Spleen (tissue), 11 donors: ENCODE data around the gene RAB33B. TPM values are rescaled to one million over a fixed set of nuclear protein-coding genes. Genes with fewer than 3 reads are reported as not detected.

Experiments used
- DNase-seq: peaks from one replicate; pipeline ENCODE4 v3.0.0-alpha.2; 2020
- H3K27ac ChIP-seq, 8 donors: fragments of 200-600 bp; sonication (generic) in 7 of 8; 1 replicate in 4 of 8; 2 replicates in 4 of 8; pipeline versions ENCODE4 v1.5.0 to v1.8.0; 2016 to 2021; ENCODE audit warnings: inconsistent platforms in 4 of 8, mild to moderate bottlenecking in 4 of 8, moderate library complexity in 1 of 8
- H3K27me3 ChIP-seq, 7 donors: fragments of 200-600 bp; sonication (generic) in 6 of 7; replicated peaks in 1 of 7; 1 replicate in 4 of 7; 2 replicates in 3 of 7; pipeline versions ENCODE4 v1.5.0 to v1.8.0; 2016 to 2021; ENCODE audit warnings: inconsistent platforms in 3 of 7, mild to moderate bottlenecking in 1 of 7
- H3K36me3 ChIP-seq, 6 donors: fragments of 200-600 bp; sonication (generic) in 5 of 6; 1 replicate in 4 of 6; 2 replicates in 2 of 6; pipeline versions ENCODE4 v1.5.0 to v1.8.0; 2016 to 2021; ENCODE audit warnings: inconsistent platforms in 2 of 6
- H3K4me1 ChIP-seq, 6 donors: fragments of 200-600 bp; sonication (generic) in 5 of 6; 1 replicate in 3 of 6; 2 replicates in 3 of 6; pipeline versions ENCODE4 v1.5.0 to v1.8.0; 2016 to 2021; ENCODE audit warnings: inconsistent platforms in 3 of 6
- H3K4me3 ChIP-seq, 8 donors: fragments of 200-600 bp; sonication (generic) in 7 of 8; 1 replicate in 4 of 8; 2 replicates in 4 of 8; pipeline versions ENCODE4 v1.5.0 to v1.8.0; 2016 to 2021; ENCODE audit warnings: inconsistent platforms in 4 of 8, mild to moderate bottlenecking in 4 of 8, moderate library complexity in 2 of 8
- H3K9me3 ChIP-seq, 8 donors: fragments of 200-600 bp; sonication (generic) in 7 of 8; 1 replicate in 4 of 8; 2 replicates in 4 of 8; pipeline versions ENCODE4 v1.5.0 to v1.8.0; 2016 to 2021; ENCODE audit warnings: inconsistent platforms in 4 of 8
- CTCF ChIP-seq, 11 experiments: fragments of 200-600 bp in 7 of 11; fragments of 450-650 bp in 4 of 11; sonication (generic) in 4 of 11; IDR thresholded peaks in 8 of 11; conservative IDR thresholded peaks in 3 of 11; 1 replicate in 7 of 11; 2 replicates in 4 of 11; pipeline versions ENCODE4 v1.4.0 to v1.8.0; 2016 to 2021; ENCODE audit warnings: antibody characterized with exemption in 11 of 11, inconsistent platforms in 4 of 11, mild to moderate bottlenecking in 1 of 11
- POLR2A ChIP-seq, 3 donors: fragments of 450-650 bp; IDR thresholded peaks; one replicate each; pipeline ENCODE4 v1.5.1; 2017; ENCODE audit warnings: antibody characterized with exemption in 3 of 3, mild to moderate bottlenecking in 1 of 3
- POLR2AphosphoS5 ChIP-seq, 3 donors: sonication (generic); formaldehyde crosslinking; IDR thresholded peaks; one replicate each; pipeline ENCODE4 v1.5.1; 2017; ENCODE audit warnings: antibody characterized with exemption in 3 of 3
- WGBS, 5 donors: extraction: QIAGEN DNeasy Blood & Tissue Kit in 3 of 5; methylation state at CpG; one replicate each; pipeline versions ENCODE4 v1.1.5 to v1.1.7; 2013 to 2018; 5-methylcytosine and 5-hydroxymethylcytosine counted together
- intact Hi-C: fragments of 100-400 bp; cut with DNase I; formaldehyde crosslinking; loops from one replicate; pipeline ENCODE4 v1.15.0; 2023; ENCODE audit warnings: low total_unique reads
- polyA plus RNA-seq, 3 donors: library from polyadenylated mRNA; stranded (reverse); fragments of 200-250 nt; gene quantifications; one replicate each; pipeline ENCODE4 v1.2.1, GENCODE V29; 2013
- total RNA-seq, 7 donors: library from RNA; depleted of rRNA in 3 of 7; stranded (reverse); fragments of >200 nt in 3 of 7; fragmentation: NEBNext Ultra II Directional in 4 of 7; extraction: Animal tissue kit (Norgen Biotek cat#: 25700) in 4 of 7; gene quantifications; one replicate each; pipeline versions ENCODE4 v1.1.0 to v1.2.1, GENCODE V29; 2016 to 2021
- donor health status: healthy with polysubstance abuse.
- donor health status: DM: no; HTN: no; CAD: no; lungs with moderate emphysema.
- donor health status: DM: no; HTN: no; CAD: no.
- donor health status: Bipolar disorder and iron deficiency.
- donor health status: healthy.
- donor health status: DM: no; HTN: no; CAD: no.
- donor health status: DM: yes; HTN: yes; CAD: no.

RAB33B gene
- total and polyA plus RNA-seq, 10 donors, result 3.3 to 12.4 (median 9.0) TPM

DNA sequence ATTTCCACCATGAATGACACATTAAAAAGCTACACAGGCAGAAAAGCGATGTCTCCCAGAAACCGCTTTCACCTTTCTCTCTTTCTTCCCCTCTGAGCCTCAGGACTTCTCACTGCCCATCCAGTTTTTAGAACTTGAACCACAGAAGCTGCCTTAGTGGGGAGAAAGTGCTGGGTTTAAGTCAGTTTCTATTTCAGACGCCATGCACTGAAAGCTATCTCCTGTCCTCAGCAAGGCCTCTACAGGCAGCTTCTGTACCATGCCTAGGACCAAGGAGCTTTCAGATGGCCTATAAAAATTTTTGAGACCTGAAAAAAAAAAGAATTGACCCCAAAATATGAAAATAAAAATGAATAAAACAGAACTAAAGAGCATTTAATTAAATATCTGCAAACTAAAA is 34.5 kb downstream of the RAB33B start:
- no peak overlapping the region for H3K4me3 ChIP-seq
- no peaks in the 10 kb centered on the region for H3K4me1 ChIP-seq
- H3K9me3 ChIP-seq, result no peaks in the 10 kb centered on the region
- WGBS, 5 donors, result 88 to 95% (median 90%) methylated on average over 3 of the region's 3 CpGs
- no peak overlapping the region for H3K27ac ChIP-seq
- H3K36me3 ChIP-seq, result no peaks in the 10 kb centered on the region
- intact Hi-C loops, result no loop called here
- TF ChIP-seq POLR2A (IDR thresholded peaks at IDR 0.05) (no peak), POLR2AphosphoS5 (IDR thresholded peaks at IDR 0.05) (no peak), CTCF (IDR thresholded peaks at IDR 0.05 in 8 of 11, conservative IDR thresholded peaks at IDR 0.05 in 3 of 11) (no peak)
- no peak for DNase-seq
- no peaks in the 10 kb centered on the region for H3K27me3 ChIP-seq

DNA sequence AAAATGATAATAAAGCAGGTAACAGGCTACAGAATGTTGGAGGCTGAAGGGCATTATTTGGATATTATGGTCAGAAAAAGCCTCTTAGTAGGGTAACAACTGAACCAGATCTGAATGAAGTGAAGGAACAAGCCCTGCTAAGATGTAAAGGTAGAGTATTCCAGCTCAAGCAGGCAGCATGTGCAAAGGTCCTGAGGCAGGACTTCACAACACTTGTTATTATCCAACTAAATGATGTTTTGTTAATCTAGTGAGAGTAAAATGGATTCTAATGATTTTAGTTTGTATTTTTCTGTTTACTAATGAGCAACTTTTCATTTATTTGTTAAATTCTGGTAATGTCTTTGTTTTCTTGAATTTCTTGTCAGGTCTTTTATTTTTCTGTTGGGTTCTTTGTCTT is 35.7 kb downstream of the RAB33B start:
- no peak overlapping the region for H3K4me3 ChIP-seq
- TF ChIP-seq POLR2AphosphoS5 (IDR thresholded peaks at IDR 0.05) (no peak), CTCF (IDR thresholded peaks at IDR 0.05 in 8 of 11, conservative IDR thresholded peaks at IDR 0.05 in 3 of 11) (no peak), POLR2A (IDR thresholded peaks at IDR 0.05) (no peak)
- intact Hi-C loops, result no loop called here

DNA sequence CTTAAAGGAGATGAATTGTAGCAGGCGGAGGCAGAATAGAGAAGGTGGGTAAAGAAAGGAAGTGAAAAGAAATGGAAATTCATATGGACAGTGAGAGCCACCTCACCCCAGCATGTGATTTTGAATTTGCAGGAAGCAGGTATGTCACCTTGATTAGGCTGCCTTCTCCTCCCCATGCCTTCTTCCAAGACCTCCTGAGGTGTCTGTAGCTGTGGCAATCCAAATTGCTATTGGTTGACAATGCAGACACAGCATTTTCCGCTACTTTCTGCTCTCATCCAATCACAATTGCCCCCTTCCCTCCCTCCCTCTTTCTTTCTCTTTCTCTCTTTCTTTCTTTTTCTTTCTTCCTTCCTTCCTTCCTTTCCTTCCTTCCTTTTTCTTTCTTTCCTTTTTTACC is 38.5 kb downstream of the RAB33B start:
- H3K9me3 ChIP-seq, result no peaks in the 10 kb centered on the region
- DNase-seq, result no peak
- no peaks in the 10 kb centered on the region for H3K27me3 ChIP-seq
- no peak for TF ChIP-seq CTCF (IDR thresholded peaks at IDR 0.05 in 8 of 11, conservative IDR thresholded peaks at IDR 0.05 in 3 of 11)
- TF ChIP-seq POLR2AphosphoS5 (IDR thresholded peaks at IDR 0.05), result no peak
- no peak for TF ChIP-seq POLR2A (IDR thresholded peaks at IDR 0.05)
- WGBS, 5 donors, result 91 to 98% (median 94%) methylated on average over 2 of the region's 2 CpGs
- no peaks in the 10 kb centered on the region for H3K4me1 ChIP-seq
- intact Hi-C loops, result no loop called here
- no peaks in the 10 kb centered on the region for H3K36me3 ChIP-seq
- no peak overlapping the region for H3K27ac ChIP-seq
- no peak overlapping the region for H3K4me3 ChIP-seq

More for the DNA sequence above, 35.7 kb downstream of the RAB33B start:
- DNase-seq, result no peak
- Histone ChIP-seq H3K9me3 (no peaks in the 10 kb centered on the region), H3K36me3 (no peaks in the 10 kb centered on the region), H3K27me3 (no peaks in the 10 kb centered on the region), H3K27ac (no peak overlapping the region), H3K4me1 (no peaks in the 10 kb centered on the region)

DNA sequence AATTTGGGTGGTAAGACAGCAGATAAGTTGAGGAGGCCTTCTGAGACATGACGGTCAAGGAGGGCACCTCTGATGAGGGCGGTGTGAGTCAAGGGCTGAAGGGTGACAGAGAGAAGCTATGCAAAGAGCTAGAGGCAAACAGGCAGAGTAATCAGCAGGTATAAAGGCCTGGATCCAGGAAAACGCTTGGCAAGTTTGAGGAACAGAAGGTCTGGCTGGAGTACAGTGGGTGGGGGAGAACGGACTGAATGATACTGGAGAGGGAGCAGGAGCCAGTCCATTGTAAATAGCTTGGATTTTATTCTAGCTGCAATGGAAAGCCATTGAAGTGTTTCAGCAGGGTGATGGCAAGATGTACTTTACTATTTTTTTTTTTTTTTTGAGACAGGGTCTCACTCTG is 39.3 kb downstream of the RAB33B start:
- intact Hi-C loops, result no loop called here
- H3K36me3 ChIP-seq, result no peaks in the 10 kb centered on the region
- no peaks in the 10 kb centered on the region for H3K4me1 ChIP-seq
- WGBS, 5 donors, result 87 to 95% (median 90%) methylated on average over 4 of the region's 4 CpGs
- H3K9me3 ChIP-seq, result no peaks in the 10 kb centered on the region
- no peak overlapping the region for H3K27ac ChIP-seq
- TF ChIP-seq CTCF (IDR thresholded peaks at IDR 0.05 in 8 of 11, conservative IDR thresholded peaks at IDR 0.05 in 3 of 11), result no peak
- no peak for TF ChIP-seq POLR2A (IDR thresholded peaks at IDR 0.05)
- no peak for TF ChIP-seq POLR2AphosphoS5 (IDR thresholded peaks at IDR 0.05)
- no peak for DNase-seq
- no peak overlapping the region for H3K4me3 ChIP-seq
- H3K27me3 ChIP-seq, result no peaks in the 10 kb centered on the region
